WERI-Rb-1 (cell line): ENCODE results near the gene BSPRY.
A peak's percentile ranks its signal among the peaks of the same experiment; 100 is the strongest.

Experiments
- DNase-seq: peaks from one replicate; pipeline ENCODE4 v3.0.0-alpha.2; 2020
- H3K27ac ChIP-seq: fragments of 250-450 bp; sonication (Bioruptor Pico); 2 replicates; pipeline ENCODE4 v1.5.1; 2020; ENCODE audit warnings: mild to moderate bottlenecking, moderate library complexity
- H3K27me3 ChIP-seq: fragments of 250-450 bp; sonication (Bioruptor Pico); 2 replicates; pipeline ENCODE4 v1.5.1; 2021; ENCODE audit warnings: mild to moderate bottlenecking, low read depth, moderate library complexity; ENCODE audit not compliant: insufficient read depth, severe bottlenecking
- H3K36me3 ChIP-seq: fragments of 250-450 bp; sonication (Bioruptor Pico); 2 replicates; pipeline ENCODE4 v1.5.1; 2020; ENCODE audit warnings: mild to moderate bottlenecking, moderate library complexity
- H3K4me3 ChIP-seq: 2 replicates; pipeline ENCODE4 v1.5.1; 2011; ENCODE audit warnings: low read depth, mild to moderate bottlenecking, control low read depth, low read length
- H3K9me3 ChIP-seq: fragments of 250-450 bp; sonication (Bioruptor Pico); 2 replicates; pipeline ENCODE4 v1.5.1; 2021; ENCODE audit warnings: mild to moderate bottlenecking, moderate library complexity; ENCODE audit not compliant: severe bottlenecking
- CTCF ChIP-seq: IDR thresholded peaks from 2 replicates; pipeline ENCODE4 v1.5.1; 2011; ENCODE audit warnings: low read depth, mild to moderate bottlenecking, control low read depth, inconsistent platforms, low read length

BSPRY gene

GRCh38 chr9:113307396-113307975, 41.9 kb upstream of the BSPRY start:
- no peak for DNase-seq

GRCh38 chr9:113309204-113309813, 40.0 kb upstream of the BSPRY start:
- peak; percentile 50 for DNase-seq
- no peaks in the 10 kb centered on the region for H3K27me3 ChIP-seq
- H3K9me3 ChIP-seq = no peaks in the 10 kb centered on the region
- H3K4me3 ChIP-seq = no peak overlapping the region
- no peak overlapping the region for H3K27ac ChIP-seq
- H3K36me3 ChIP-seq = no peaks in the 10 kb centered on the region
- TF ChIP-seq CTCF = peak; percentile 54

More at GRCh38 chr9:113307396-113307975, 41.9 kb upstream of the BSPRY start:
- Histone ChIP-seq H3K36me3 (no peaks in the 10 kb centered on the region), H3K4me3 (no peak overlapping the region), H3K9me3 (no peaks in the 10 kb centered on the region), H3K27ac (no peak overlapping the region), H3K27me3 (no peaks in the 10 kb centered on the region)
- no peak for TF ChIP-seq CTCF

- H3K36me3 ChIP-seq = no peaks in the 10 kb centered on the region
- H3K27me3 ChIP-seq = no peaks in the 10 kb centered on the region
- H3K27ac ChIP-seq = no peak overlapping the region
- no peak for DNase-seq
- no peak overlapping the region for H3K4me3 ChIP-seq
- no peak for TF ChIP-seq CTCF
- H3K9me3 ChIP-seq = no peaks in the 10 kb centered on the region
These were observed 38.8 kb upstream of the BSPRY start for GRCh38 chr9:113310538-113310937.

GRCh38 chr9:113311961-113312360, 37.4 kb upstream of the BSPRY start:
- H3K27me3 ChIP-seq = no peaks in the 10 kb centered on the region
- no peaks in the 10 kb centered on the region for H3K36me3 ChIP-seq
- no peak for DNase-seq
- H3K27ac ChIP-seq = no peak overlapping the region
- no peak for TF ChIP-seq CTCF
- H3K9me3 ChIP-seq = no peaks in the 10 kb centered on the region
- no peak overlapping the region for H3K4me3 ChIP-seq

GRCh38 chr9:113313261-113313660, 36.1 kb upstream of the BSPRY start:
- no peaks in the 10 kb centered on the region for H3K27me3 ChIP-seq
- peak overlapping the region; percentile 14; the same call in 1 of the 2 replicates for H3K27ac ChIP-seq
- no peak for TF ChIP-seq CTCF
- H3K36me3 ChIP-seq = no peaks in the 10 kb centered on the region
- H3K4me3 ChIP-seq = no peak overlapping the region
- H3K9me3 ChIP-seq = no peaks in the 10 kb centered on the region
- peak; percentile 48 for DNase-seq

GRCh38 chr9:113315231-113315630, 34.1 kb upstream of the BSPRY start:
- Histone ChIP-seq H3K36me3 (no peaks in the 10 kb centered on the region), H3K27ac (no peak overlapping the region), H3K9me3 (no peaks in the 10 kb centered on the region), H3K27me3 (no peaks in the 10 kb centered on the region), H3K4me3 (no peak overlapping the region)
- TF ChIP-seq CTCF = no peak
- no peak for DNase-seq
